ENCODE measurements around the gene PREX1.

The PREX1 gene

DNA sequence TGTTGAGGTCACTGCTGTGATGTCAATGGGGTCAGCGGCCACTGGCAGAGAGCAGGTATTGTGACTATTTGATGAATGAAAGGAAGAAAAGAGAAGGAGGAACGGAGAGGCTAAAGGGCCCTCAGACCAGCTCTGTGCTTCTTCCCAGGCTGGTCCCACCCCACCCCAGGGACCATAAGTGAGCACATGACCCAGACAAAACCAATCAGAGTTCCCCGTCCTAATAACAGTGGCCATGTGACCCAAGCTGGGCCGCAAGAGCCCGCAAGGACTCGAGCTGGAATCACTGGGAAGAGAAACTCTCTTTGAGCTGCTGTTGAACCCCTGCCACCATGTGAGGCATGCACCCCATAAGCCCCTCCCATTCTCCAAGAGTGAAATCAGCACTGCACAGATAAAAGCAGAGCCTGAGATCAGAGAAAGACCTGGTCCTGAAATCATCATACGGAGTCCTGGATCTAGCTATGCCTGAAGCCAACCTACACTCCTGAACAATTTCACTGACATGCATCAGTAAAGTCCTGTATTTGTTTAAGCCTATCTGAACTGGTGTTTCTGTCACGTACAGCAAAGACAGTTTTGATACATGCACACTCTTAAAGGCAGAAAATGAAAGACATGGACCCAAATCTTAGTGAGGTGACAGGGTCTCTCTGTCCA, 90.2 kb downstream of the PREX1 start:
- H3K4me1 ChIP-seq (ENCODE audit: insufficient read depth, low read length): no peaks in the 10 kb centered on the region
- no peak overlapping the region for H3K9ac ChIP-seq (ENCODE audit: low read depth, low read length)
- no peaks in the 10 kb centered on the region for H3K9me3 ChIP-seq (ENCODE audit: control insufficient read depth, insufficient read depth, low read length)
- no peaks in the 10 kb centered on the region for H3K36me3 ChIP-seq (ENCODE audit: insufficient read depth, low read length)

DNA sequence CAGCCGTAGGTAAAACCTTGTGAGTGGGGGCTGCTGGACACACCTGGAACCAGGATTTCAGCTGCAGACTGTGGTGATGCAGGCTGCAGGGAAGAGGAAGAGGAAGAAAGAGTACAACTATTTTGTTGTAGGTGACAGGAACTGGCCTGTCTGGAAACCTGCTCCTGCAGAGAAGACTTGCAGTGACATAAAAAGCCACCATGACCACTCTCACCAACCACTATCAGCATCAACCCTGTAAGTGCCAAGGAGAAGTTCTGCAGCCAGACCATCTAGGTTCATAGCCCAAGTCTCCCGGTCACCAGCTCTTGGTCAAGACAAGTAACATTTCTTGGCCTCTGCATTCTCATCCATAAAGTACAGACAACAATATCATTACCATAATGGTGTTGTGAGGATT, 91.2 kb downstream of the PREX1 start:
- H3K36me3 ChIP-seq (ENCODE audit: insufficient read depth, low read length): no peaks in the 10 kb centered on the region
- H3K4me1 ChIP-seq (ENCODE audit: insufficient read depth, low read length): no peaks in the 10 kb centered on the region

DNA sequence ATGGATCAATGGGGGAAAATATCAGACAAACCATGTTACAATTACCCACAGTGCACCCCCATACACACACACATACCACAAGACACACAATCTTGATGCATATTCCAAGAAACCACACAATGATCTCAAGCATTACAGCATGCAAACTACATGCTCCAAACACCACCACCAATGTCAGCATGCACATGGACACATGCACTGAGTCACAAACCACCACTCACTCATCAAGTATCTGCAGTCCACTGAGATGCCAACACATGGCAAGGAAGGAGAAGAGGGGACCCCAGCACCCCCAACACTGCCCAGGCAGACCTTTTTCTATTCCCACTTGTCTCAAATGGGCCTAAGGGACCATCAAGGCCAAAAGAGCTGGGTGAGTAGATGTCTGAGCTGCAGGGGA, 91.6 kb downstream of the PREX1 start:
- no peaks in the 10 kb centered on the region for H3K4me1 ChIP-seq (ENCODE audit: insufficient read depth, low read length)
- H3K9ac ChIP-seq (ENCODE audit: low read depth, low read length): no peak overlapping the region
- H3K36me3 ChIP-seq (ENCODE audit: insufficient read depth, low read length): no peaks in the 10 kb centered on the region

More for the DNA sequence above, 91.2 kb downstream of the PREX1 start:
- Histone ChIP-seq H3K9me3 (ENCODE audit: control insufficient read depth, insufficient read depth, low read length) (no peaks in the 10 kb centered on the region), H3K9ac (ENCODE audit: low read depth, low read length) (no peak overlapping the region)

DNA sequence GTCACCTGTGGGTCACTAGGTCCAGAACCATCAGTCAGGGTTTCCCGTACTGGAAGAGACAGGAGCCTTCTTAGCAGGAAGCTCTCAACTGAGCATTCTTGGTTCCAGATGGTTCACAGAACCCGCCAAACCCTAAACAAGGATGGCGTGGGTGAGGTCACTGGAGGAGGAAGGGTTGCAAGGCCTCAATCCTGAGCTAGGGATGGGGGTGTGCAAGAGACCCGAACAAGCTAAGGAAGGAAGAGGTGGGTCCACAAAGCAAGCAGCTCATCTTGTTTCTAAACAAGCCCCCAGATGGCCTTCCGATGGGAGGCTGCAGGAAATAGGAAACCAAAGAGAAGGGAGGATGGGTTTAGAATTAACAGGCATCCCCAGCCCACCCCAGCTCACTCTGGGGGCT, 92.7 kb downstream of the PREX1 start:
- Histone ChIP-seq H3K9me3 (ENCODE audit: control insufficient read depth, insufficient read depth, low read length) (no peaks in the 10 kb centered on the region), H3K4me1 (ENCODE audit: insufficient read depth, low read length) (no peaks in the 10 kb centered on the region), H3K36me3 (ENCODE audit: insufficient read depth, low read length) (no peaks in the 10 kb centered on the region), H3K9ac (ENCODE audit: low read depth, low read length) (no peak overlapping the region)

More for the DNA sequence above, 91.6 kb downstream of the PREX1 start:
- no peaks in the 10 kb centered on the region for H3K9me3 ChIP-seq (ENCODE audit: control insufficient read depth, insufficient read depth, low read length)

DNA sequence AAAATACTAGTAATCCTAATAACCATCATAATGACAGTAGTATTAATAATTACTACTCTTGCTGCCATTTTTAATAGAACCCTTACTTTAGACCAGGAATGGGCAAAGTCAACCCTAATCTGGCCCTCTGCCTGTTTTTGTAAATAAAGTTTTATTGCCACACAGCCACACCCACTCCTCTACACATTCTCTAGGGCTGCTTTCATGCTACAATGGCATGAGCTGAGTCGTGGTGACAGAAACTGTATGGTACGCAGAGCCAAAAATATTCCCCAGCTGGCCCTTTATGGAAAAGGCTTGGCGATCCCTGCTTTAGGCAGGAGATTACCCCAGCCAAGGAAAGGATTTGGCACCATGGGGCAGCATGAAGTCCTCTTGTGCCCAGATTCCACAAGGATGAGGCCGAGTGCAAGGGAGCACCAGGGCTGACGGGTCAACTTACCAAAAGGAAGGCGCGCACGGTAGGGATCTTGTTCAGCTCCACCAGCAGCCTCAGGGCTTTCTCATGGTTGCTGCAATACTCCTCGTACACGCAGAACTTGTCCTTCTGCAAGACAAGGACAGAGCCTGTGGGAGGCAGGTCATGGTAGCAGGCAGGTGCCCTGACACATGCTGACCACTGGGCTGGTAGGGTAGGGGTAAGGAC, 93.6 kb downstream of the PREX1 start:
- H3K4me1 ChIP-seq (ENCODE audit: insufficient read depth, low read length): no peaks in the 10 kb centered on the region
- no peaks in the 10 kb centered on the region for H3K36me3 ChIP-seq (ENCODE audit: insufficient read depth, low read length)
- no peak overlapping the region for H3K9ac ChIP-seq (ENCODE audit: low read depth, low read length)
- no peaks in the 10 kb centered on the region for H3K9me3 ChIP-seq (ENCODE audit: control insufficient read depth, insufficient read depth, low read length)

DNA sequence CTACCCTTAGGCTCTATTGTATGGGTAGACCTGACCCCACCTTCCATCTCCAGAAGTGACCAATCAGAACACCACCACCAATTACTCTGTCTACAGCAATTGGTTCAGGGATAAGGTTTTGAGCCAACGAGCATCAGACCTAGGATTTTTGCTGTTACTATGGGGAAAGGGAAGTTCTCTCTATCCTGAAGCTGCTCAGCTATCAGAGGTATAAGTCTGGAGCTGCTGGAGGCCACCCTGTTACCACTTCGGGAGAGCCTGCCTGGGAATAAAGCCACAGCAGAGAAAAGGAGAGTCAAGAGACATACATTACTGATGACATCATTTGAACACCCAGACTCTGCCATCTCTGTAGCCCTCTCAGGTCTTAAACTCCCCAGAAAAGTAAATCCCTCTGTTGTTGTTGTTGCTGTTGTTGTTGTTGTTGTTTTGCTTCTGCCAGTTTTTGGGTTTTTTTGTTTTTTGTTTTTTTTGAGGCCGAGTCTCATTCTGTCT, 94.5 kb downstream of the PREX1 start:
- Histone ChIP-seq H3K9me3 (ENCODE audit: control insufficient read depth, insufficient read depth, low read length) (no peaks in the 10 kb centered on the region), H3K4me1 (ENCODE audit: insufficient read depth, low read length) (no peaks in the 10 kb centered on the region), H3K9ac (ENCODE audit: low read depth, low read length) (no peak overlapping the region), H3K36me3 (ENCODE audit: insufficient read depth, low read length) (no peaks in the 10 kb centered on the region)

DNA sequence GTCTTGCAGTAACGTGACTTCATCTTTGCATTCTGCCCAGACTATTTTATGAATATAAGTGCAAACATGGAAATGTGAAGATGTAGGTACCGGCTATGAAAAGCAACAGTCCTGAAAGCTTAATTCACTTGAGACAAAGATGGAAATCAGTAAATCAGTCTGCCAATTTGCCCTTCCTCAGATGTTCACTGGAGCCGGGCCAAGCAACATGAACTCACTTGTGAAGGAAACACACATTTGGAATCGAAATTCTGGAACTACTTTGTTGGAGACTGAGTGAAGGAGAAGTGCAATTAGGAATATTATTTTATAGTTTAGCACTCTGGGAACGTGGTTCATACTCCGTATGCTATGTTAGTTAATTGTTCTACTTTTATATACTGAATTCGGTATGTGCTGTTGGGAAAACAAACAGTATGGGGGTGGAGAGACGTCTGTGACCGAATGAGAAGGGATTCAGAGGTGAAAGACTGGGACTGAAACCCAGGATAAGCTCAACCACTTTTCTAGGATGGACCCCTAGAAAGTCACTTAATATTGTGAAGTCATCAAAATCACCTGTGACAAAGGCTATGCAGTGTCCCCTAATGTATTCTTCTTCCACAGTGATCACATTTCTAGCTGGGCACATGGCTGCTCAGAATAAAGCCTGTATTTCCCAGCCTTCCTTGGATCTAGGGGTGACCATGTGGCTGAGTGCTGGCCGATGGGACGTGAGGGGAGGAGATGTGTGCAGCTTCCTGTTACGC, 95.5 kb downstream of the PREX1 start:
- no peak overlapping the region; the same call in 1 of the 2 replicates for H3K9ac ChIP-seq (ENCODE audit: low read depth, low read length)
- no peaks in the 10 kb centered on the region for H3K9me3 ChIP-seq (ENCODE audit: control insufficient read depth, insufficient read depth, low read length)
- H3K36me3 ChIP-seq (ENCODE audit: insufficient read depth, low read length): no peaks in the 10 kb centered on the region
- no peaks in the 10 kb centered on the region for H3K4me1 ChIP-seq (ENCODE audit: insufficient read depth, low read length)

DNA sequence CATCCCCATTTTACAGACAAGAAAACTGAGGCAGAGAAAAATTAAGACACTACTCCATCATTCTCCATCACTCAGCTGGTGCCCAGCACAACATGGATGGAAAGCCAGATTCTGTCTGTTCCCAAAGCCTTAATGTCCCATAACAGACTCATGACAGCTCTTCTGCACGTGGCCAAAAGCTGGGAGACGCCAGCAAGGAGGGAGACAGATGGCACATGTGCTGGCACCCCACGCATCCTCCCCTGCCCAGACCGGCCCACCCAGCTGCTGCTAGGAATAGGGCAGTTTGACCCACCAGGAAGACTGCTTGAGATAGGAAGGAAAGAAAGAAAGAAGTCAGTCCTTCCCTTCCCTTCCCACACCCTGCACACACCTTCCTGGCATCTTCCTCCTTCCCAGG, 96.3 kb downstream of the PREX1 start:
- no peaks in the 10 kb centered on the region for H3K9me3 ChIP-seq (ENCODE audit: control insufficient read depth, insufficient read depth, low read length)
- H3K9ac ChIP-seq (ENCODE audit: low read depth, low read length): no peak overlapping the region
- no peaks in the 10 kb centered on the region for H3K36me3 ChIP-seq (ENCODE audit: insufficient read depth, low read length)
- no peaks in the 10 kb centered on the region for H3K4me1 ChIP-seq (ENCODE audit: insufficient read depth, low read length)

DNA sequence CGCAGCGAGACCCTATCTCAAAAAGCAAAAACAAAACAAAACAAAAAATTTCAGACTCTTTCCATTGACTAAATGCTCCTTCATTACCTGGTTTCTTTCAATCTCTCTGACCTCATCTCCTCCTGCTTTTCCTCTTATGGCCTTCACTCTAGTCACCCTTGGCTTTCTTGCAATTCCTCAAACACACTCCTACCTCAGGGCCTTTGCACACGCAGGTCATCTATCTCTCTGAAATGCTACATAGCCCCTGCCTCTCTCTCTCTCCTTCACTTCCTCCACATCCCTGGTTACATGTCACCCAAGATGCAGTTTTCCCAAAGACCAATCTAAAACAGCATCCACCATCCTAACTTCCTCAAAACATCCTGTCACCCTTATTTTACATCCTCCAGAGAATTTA, 96.8 kb downstream of the PREX1 start:
- no peaks in the 10 kb centered on the region for H3K36me3 ChIP-seq (ENCODE audit: insufficient read depth, low read length)
- no peaks in the 10 kb centered on the region for H3K4me1 ChIP-seq (ENCODE audit: insufficient read depth, low read length)
- no peaks in the 10 kb centered on the region for H3K9me3 ChIP-seq (ENCODE audit: control insufficient read depth, insufficient read depth, low read length)
- no peak overlapping the region for H3K9ac ChIP-seq (ENCODE audit: low read depth, low read length)

DNA sequence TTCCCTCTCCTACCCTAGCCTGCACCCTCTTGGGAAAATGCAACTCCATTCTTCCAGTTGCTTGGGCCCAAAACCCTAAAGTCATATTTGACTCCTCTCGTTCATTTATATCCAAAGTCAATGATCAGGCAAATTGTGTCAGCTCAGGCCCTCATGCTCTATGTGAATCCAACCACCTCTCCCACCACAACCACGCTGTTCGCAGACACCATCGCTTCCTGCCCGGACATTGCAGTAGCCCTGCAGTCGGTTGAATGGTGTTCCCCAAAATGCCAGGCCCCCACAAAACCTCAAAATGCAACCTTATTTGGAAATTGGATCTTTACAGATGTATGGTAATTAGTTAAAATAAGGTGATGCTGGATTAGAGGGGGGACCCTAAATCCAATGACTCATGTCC, 98.3 kb downstream of the PREX1 start:
- Histone ChIP-seq H3K4me1 (ENCODE audit: insufficient read depth, low read length) (no peaks in the 10 kb centered on the region), H3K36me3 (ENCODE audit: insufficient read depth, low read length) (no peaks in the 10 kb centered on the region; the same call in 1 of the 2 replicates), H3K9ac (ENCODE audit: low read depth, low read length) (no peak overlapping the region), H3K9me3 (ENCODE audit: control insufficient read depth, insufficient read depth, low read length) (no peaks in the 10 kb centered on the region)

DNA sequence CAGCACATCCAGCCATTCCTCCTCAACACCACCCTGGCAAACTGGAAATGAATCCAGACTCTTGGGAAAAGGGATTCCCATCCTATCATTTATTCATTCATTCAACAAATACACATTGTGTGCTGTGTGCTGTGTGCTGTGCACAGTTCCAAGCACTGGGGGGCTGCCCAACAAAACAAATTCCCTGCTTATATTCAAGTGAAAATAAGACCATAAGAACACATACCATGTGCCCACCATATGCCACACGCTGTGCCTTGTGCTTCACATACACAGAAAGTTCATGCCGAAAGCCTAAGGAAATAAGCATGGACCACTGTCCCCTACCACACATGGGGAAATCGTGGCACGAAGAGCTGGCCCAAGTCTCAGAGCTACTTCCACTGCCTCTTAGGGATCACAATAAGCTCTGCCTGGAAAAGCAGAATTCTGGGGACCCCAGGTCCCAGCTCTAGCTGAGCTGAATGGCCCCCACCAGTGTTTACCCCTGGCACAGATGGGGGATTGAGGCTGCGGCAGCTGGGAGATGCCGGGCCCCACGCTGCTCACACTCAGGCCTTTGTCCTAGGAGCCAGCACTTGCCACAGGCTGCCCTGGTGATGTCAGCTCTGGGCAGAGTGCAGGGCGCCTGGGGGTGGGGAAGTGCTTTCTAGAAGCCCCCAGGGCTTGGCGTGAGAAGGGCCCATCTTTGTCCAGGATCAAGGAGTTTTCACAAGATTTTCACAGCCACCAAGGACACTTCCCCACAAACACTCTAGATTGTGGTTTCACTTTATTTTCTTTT, 99.6 kb downstream of the PREX1 start:
- Histone ChIP-seq H3K4me1 (ENCODE audit: insufficient read depth, low read length) (no peaks in the 10 kb centered on the region), H3K9ac (ENCODE audit: low read depth, low read length) (no peak overlapping the region), H3K36me3 (ENCODE audit: insufficient read depth, low read length) (no peaks in the 10 kb centered on the region; the same call in 1 of the 2 replicates), H3K9me3 (ENCODE audit: control insufficient read depth, insufficient read depth, low read length) (no peaks in the 10 kb centered on the region)

DNA sequence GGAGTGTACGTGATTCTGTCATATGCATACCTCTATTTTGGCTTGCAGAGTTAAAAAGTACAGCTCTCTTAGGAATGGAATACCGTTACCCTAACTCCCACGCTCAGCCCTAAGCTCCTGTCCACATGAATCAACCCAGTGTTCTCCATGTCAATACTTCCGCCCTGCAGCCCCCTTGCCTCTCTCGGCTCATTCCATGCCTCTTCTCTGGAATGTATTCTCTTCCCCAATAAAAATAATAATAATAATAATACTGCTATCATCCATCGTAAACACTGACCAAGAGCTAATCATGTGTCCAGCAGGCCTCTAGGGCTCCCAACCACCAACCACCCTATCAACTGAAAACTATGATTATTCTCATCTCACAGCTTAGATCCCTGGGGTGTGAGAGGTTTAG, 100.6 kb downstream of the PREX1 start:
- no peak overlapping the region for H3K9ac ChIP-seq (ENCODE audit: low read depth, low read length)
- no peaks in the 10 kb centered on the region; the same call in 1 of the 2 replicates for H3K36me3 ChIP-seq (ENCODE audit: insufficient read depth, low read length)
- no peaks in the 10 kb centered on the region for H3K9me3 ChIP-seq (ENCODE audit: control insufficient read depth, insufficient read depth, low read length)
- no peaks in the 10 kb centered on the region for H3K4me1 ChIP-seq (ENCODE audit: insufficient read depth, low read length)

DNA sequence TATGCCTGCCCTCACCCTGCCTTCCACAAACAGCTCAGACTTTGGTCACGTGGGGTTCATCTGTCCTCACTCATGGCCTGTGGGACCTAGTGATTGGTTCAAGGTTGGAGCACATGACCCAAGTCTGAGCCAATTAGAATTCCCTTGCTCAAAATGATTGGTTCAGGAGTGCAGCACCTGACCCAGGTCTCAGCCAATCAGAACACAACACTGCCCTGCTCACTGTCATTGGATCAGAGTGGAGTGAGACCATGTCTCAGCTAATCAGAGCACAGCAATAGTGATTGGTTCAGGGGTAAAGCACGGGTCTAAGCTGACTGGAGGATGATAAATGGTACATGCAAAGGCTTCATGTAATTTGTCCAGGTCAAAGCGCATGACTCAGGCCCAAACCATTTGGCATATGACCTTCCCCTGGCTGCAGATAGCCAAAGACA, 102.2 kb downstream of the PREX1 start:
- H3K36me3 ChIP-seq (ENCODE audit: insufficient read depth, low read length): no peaks in the 10 kb centered on the region; the same call in 1 of the 2 replicates
- H3K9me3 ChIP-seq (ENCODE audit: control insufficient read depth, insufficient read depth, low read length): no peaks in the 10 kb centered on the region
- no peaks in the 10 kb centered on the region for H3K4me1 ChIP-seq (ENCODE audit: insufficient read depth, low read length)
- H3K9ac ChIP-seq (ENCODE audit: low read depth, low read length): no peak overlapping the region

DNA sequence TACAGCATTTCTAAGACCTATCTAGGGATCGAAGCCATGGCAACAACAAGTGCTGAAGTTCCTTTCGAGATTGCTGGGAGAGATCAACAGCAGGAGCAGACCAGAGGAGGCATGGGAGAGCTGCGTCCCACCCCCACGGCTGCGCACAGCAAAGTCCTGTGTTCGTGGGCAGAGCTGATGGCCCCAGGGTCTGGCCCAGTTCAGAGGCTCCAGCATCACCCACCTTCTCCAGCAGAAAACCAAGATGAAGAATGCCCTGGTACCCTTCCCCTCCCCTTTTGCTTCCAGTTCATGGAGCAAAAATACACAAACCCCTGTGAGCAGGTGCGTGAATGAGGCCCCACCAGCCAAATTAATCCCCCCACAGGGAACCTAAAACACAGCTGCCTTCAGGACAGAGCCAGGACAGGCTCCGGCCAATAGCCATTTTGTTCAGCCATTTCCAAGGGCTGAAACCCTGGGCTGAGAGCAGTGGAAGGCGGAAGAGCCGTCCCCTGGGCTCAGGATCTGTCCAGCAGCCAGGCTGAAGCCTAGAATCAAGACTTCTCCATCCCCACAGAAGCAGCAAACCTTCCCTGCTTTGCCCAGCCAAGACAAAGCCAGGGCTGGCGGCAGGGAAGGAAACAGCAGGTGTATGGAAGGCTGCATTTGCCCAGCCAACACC, 102.8 kb downstream of the PREX1 start:
- no peak overlapping the region for H3K9ac ChIP-seq (ENCODE audit: low read depth, low read length)
- H3K4me1 ChIP-seq (ENCODE audit: insufficient read depth, low read length): no peaks in the 10 kb centered on the region
- H3K36me3 ChIP-seq (ENCODE audit: insufficient read depth, low read length): no peaks in the 10 kb centered on the region; the same call in 1 of the 2 replicates
- H3K9me3 ChIP-seq (ENCODE audit: control insufficient read depth, insufficient read depth, low read length): no peaks in the 10 kb centered on the region
